NOMO-1 treated with DMSO at 0.1 percent for 48 hours (cell line): Measurements from ENCODE around the gene PLTP.
"Not testable (repeated sequence)": the region's sequence is repeated elsewhere in the genome, so short reads cannot be mapped to it uniquely, and the experiment has no call there.

ENCODE experiments used
- DNase-seq: peaks from one replicate; lab custom pipeline; 2025; ENCODE audit not compliant: unreplicated experiment; lab: John Stamatoyannopoulos, UW

PLTP gene, protein sequence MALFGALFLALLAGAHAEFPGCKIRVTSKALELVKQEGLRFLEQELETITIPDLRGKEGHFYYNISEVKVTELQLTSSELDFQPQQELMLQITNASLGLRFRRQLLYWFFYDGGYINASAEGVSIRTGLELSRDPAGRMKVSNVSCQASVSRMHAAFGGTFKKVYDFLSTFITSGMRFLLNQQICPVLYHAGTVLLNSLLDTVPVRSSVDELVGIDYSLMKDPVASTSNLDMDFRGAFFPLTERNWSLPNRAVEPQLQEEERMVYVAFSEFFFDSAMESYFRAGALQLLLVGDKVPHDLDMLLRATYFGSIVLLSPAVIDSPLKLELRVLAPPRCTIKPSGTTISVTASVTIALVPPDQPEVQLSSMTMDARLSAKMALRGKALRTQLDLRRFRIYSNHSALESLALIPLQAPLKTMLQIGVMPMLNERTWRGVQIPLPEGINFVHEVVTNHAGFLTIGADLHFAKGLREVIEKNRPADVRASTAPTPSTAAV

DNA sequence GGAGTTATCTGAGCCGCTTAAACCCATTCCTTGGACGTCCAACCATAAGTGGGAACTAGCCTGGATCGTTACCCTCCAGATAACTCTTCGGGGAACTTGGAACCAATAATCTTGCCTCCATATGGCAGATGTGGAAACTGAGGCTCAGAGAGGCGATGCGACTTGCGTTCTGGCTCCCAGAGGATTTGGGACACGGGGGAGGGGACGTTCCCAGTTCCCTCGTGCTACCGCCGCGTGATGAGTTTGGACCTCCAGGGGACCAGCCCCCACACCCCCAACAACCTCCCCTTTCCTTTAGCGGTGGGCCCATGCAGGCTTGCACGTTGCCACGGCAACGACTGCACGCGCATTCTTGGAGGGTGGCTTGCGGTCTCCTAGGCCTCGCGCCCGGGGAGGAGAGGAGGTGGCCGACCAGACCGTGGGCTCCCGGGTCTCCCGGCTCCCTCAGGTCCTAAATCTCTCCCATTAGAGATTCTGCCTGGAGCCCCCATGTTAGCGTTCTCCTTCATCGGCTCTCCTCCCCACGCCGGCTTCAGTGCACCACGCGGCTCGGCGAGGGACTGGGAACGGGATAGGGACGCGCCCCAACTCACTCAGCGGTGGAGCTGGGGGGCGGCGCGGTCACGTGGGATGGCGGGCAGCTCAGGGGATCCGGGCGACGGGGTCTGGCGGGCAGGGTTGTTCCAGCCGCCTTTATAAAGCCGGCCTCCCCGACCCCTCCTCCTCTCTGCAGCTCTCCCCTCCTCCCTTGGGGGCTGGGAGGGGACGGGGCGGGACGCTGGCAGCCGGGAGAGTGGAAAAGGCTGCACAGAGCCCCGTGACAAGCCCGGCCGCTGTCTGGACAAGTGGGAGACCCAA, at the start of gene PLTP:
Gene PLTP (minus strand): TSS at position 670 of the 858 bp plus-strand sequence. CDS start 703 bp downstream, outside the sequence.
- DNase-seq = no peak

- no peak for DNase-seq
These were observed 48.1 kb upstream of the PLTP start for GRCh38 chr20:45959956-45960630.

DNA sequence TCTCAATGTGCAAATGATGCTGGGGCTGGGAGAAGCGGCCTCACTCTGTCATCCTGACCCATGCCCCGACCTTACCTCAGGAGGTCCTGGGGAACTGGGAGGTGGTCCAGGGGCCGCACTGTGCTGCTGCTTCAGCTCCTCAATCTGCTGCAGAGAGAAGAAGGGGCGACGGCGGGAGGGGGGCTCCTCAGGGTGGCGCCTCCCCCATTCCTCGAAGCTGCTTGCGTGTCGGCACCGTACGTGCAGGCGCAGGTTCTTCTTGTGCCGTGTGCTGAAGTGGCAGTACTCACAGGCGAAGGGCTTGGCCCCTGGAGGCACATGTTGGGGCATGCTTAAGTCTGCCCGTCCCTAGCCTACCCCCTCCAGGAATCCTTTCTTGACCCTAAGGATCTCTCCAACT, 47.2 kb upstream of the PLTP start:
- no peak for DNase-seq

DNA sequence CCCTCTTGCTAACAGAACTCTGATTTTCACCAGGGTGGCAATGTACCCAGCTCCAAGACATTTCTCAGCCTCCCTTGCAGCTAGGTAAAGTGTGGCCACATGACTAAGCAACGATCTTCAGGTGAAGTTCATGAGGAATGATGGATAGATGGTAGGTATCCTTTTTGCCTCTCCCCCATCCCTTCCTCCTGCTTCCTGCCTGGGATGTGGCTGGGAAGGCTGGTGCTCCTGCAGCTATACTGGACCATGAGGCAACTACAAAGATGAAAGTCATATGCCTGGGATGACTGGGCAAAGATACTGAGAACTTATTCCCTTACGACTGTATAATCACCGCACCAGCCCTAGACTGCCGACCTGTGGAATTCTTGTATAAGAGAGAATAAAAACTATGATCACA, 46.6 kb upstream of the PLTP start:
- no peak for DNase-seq

- DNase-seq = no peak
These were observed 45.3 kb upstream of the PLTP start for GRCh38 chr20:45957021-45957941.

DNA sequence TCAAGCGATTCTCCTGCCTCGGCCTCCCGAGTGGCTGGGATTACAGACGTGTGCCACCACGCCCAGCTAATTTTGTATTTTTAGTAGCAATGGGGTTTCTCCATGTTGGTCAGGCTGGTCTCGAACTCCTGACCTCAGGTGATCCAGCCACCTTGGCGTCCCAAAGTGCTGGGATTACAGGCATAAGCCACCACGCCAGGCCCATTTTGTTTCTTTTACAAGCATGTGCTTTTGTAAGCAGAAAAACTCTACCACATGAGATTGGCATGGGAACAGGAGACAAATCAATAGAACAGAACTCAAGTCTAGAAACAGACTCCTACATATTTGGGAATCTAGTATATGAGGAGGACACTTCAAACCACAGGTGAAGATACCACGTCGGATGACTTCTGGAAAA, 44.4 kb upstream of the PLTP start:
- DNase-seq = not testable (repeated sequence)

- no peak for DNase-seq
These were observed 41.7 kb upstream of the PLTP start for GRCh38 chr20:45953672-45954071.

GRCh38 chr20:45952861-45953260, 40.9 kb upstream of the PLTP start:
- DNase-seq = no peak

- DNase-seq = no peak
These were observed 40.2 kb upstream of the PLTP start for GRCh38 chr20:45951925-45952834.

DNA sequence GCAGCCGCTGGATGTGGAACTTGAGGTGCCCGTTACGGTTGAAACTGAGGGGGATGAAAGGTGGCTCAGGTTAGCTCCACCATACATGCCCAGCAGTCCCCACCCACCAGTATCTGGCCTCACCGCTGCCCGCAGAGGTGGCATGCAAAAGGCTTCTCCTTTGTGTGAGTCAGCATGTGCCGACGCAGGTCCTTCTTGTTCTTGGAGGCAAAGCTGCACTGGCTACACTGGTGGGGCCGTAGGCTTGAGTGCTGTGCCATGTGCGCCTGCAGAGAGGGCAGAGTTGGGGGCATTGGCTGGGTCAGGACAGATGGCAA, 38.3 kb upstream of the PLTP start:
- no peak for DNase-seq

- no peak for DNase-seq
These were observed 37.8 kb upstream of the PLTP start for GRCh38 chr20:45949542-45950329.

DNA sequence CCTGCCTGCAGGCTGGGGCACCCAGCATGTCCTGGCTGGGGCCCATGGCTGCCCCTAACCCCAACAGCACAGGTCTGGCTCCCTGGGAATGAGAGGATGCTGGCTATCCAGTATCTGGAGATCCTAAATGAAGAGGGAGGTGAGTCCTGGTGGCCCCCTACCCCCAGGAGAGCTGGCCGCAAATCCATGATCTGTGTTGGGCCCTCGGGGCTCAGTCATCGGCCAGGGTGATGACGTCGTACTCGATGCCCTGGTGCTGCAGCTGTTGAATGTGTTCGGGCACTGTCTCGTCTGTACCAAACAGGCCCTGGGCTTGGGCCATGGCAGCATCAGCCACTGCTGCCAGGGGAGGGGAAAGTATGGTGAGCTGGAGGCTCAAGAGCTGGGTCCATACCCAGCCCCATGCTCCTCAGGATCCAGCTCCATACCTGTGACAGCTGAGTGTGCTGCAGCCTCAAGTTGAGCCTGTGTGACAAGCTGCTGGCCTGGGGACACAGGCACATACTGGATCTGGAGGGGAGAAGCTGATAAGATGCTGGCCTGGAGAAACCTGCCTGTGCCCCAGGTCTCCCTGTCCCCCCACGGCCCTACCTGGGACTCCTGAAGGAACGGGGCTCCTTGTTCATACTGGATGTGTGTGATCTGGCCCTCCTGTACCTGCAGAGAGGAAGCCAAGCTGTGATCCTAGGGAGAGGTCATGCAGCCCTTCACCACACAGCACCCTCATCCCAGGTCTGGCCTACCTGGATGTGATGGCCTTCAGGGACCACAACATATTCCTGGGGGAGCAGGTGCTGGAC, 37.0 kb upstream of the PLTP start:
- no peak for DNase-seq

DNA sequence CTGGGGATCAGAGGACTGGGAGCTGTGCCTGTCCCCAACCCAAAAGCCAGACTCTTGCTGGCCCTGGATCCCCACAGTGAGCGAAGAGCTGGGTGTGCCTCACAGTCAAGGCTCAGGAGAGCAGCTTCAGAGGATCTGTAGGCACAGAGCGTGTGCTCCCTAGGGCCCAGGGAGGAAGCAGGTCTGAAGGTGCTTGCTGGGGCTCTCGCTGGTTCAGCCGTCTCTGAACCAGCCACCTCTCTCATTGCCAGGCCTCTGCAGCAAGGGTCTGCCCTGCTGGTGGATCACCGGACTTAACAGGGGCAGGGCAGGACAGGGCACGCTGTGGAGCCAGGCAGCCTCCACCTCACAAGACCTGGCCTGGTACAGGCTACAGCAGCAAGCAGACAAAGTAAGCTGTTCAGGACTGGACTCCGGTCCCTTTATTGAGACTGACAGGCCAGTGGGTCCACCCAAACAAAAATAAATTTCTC, 36.3 kb upstream of the PLTP start:
- DNase-seq = no peak

DNA sequence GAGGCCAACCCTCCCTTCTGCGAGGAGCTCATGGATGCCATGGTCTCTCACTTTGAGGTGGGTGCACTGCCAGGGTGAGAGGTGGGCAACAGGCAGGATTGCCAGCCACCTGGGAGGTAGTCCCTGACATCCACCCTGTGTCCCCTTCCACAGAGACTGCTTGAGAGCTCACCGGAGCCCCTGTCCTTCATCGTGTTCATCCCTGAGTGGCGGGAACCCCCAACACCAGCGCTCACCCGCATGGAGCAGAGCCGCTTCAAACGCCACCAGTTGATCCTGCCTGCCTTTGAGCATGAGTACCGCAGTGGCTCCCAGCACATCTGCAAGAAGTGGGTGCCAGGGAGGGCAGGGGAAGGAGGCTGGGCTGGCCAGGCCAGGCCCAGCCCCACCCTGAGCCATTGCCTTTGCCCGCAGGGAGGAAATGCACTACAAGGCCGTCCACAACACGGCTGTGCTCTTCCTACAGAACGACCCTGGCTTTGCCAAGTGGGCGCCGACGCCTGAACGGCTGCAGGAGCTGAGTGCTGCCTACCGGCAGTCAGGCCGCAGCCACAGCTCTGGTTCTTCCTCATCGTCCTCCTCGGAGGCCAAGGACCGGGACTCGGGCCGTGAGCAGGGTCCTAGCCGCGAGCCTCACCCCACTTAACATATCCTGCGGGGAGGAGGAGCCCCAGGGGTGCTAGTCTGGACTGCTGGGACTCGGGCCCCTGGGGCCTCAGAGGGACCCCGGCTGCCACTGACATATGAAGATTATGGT, 35.3 kb upstream of the PLTP start:
- DNase-seq = no peak

DNA sequence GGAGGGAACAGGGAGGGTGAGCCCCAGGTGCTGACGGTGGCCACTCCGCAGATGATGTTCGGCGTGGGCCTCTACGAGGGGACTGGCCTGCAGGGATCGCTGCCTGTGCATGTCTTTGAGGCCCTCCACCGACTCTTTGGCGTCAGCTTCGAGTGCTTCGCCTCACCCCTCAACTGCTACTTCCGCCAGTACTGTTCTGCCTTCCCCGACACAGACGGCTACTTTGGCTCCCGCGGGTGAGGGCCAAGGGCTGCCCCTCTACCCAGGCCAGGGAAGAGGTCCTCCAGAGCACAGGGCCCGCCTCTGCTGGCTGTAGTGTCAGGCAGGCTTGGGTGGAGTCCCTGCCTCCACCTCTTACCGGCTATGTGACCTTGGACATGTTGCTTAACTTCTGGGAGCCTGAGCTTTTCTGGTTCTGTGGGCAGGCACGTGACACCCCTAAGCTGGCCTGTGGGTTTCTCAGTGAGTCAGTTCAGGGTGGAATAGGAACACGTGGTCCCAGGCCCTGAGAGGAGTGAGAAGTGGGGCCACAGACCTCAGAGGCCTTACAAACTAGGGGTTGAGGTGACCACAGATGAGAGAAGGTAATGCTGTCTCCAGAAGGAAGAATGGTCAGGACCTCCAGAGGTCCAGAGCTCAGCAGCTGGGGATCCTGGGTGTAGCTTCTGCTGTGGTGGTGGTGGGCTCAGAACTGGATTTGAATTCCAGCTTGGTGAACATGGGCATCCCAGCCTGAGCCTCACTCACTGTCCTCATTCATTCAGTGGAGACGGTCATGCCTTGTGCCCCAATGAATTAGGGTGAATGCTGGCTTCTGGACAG, 34.4 kb upstream of the PLTP start:
- peak; percentile 99 for DNase-seq

- peak; percentile 65 for DNase-seq
These were observed 33.8 kb upstream of the PLTP start for GRCh38 chr20:45945678-45946148.
